Measurements from ENCODE around the gene DAZAP1.

DNA sequence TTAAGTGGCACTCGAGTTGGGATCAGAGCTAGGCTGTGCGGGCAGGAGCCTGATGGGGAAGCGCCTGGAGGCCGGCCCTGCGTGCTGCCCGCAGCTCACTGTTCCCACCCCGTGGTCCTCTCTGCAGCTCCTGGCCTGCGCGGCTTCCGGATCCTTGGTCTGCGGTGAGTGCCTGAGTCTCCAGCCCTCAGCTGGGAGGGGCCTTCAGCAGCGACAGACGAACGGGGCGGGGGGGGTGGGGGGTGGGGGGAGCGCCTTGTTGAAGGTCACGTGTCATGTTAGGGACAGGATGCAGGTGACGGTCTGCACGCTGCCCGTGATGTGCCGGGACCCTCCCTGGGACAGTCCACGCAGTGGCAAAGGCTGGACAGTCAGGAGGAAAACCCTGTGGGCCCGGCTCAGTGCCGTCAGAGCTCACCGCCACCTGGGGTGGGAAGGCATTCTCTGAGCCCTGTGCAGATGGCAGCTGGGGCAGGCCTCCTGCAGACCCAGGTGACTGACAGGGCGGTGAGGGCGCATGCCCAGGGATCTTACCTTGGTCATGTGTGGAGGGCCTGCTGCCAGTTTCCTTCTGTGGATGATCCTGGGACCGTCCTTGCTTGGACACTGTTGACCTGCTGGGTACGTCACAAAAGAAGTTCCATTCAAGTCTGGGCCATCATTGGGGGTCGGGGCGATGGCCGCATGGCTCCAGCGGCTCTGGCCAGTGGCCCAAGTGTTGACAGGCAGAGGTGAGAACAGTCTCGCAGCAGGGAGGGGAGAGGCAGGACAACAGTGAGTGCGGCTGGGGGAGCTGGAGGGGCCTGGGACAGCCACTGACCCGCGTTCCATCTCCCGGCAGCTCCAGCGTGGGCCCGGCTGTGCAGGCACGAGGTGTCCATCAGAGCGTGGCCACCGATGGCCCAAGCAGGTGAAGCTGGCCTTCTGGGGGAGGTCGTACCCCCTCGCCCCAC lies 19.4 kb upstream of the DAZAP1 start:
- TF ChIP-seq FOXA1 (IDR thresholded peaks at IDR 0.05) (no peak), TAF1 (conservative IDR thresholded peaks at IDR 0.05) (no peak), YY1 (IDR thresholded peaks at IDR 0.05) (no peak), HNF4A (conservative IDR thresholded peaks at IDR 0.05) (no peak), JUND (IDR thresholded peaks at IDR 0.05) (no peak), RAD21 (IDR thresholded peaks at IDR 0.05) (no peak)
- TF ChIP-seq, protein P1, sequence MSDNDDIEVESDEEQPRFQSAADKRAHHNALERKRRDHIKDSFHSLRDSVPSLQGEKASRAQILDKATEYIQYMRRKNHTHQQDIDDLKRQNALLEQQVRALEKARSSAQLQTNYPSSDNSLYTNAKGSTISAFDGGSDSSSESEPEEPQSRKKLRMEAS (IDR thresholded peaks at IDR 0.05), result no peak
- TF ChIP-seq, protein P2, sequence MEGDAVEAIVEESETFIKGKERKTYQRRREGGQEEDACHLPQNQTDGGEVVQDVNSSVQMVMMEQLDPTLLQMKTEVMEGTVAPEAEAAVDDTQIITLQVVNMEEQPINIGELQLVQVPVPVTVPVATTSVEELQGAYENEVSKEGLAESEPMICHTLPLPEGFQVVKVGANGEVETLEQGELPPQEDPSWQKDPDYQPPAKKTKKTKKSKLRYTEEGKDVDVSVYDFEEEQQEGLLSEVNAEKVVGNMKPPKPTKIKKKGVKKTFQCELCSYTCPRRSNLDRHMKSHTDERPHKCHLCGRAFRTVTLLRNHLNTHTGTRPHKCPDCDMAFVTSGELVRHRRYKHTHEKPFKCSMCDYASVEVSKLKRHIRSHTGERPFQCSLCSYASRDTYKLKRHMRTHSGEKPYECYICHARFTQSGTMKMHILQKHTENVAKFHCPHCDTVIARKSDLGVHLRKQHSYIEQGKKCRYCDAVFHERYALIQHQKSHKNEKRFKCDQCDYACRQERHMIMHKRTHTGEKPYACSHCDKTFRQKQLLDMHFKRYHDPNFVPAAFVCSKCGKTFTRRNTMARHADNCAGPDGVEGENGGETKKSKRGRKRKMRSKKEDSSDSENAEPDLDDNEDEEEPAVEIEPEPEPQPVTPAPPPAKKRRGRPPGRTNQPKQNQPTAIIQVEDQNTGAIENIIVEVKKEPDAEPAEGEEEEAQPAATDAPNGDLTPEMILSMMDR (IDR thresholded peaks at IDR 0.05; ENCODE audit: low read depth, low read length, missing input control), result no peak
- TF ChIP-seq, protein P3, sequence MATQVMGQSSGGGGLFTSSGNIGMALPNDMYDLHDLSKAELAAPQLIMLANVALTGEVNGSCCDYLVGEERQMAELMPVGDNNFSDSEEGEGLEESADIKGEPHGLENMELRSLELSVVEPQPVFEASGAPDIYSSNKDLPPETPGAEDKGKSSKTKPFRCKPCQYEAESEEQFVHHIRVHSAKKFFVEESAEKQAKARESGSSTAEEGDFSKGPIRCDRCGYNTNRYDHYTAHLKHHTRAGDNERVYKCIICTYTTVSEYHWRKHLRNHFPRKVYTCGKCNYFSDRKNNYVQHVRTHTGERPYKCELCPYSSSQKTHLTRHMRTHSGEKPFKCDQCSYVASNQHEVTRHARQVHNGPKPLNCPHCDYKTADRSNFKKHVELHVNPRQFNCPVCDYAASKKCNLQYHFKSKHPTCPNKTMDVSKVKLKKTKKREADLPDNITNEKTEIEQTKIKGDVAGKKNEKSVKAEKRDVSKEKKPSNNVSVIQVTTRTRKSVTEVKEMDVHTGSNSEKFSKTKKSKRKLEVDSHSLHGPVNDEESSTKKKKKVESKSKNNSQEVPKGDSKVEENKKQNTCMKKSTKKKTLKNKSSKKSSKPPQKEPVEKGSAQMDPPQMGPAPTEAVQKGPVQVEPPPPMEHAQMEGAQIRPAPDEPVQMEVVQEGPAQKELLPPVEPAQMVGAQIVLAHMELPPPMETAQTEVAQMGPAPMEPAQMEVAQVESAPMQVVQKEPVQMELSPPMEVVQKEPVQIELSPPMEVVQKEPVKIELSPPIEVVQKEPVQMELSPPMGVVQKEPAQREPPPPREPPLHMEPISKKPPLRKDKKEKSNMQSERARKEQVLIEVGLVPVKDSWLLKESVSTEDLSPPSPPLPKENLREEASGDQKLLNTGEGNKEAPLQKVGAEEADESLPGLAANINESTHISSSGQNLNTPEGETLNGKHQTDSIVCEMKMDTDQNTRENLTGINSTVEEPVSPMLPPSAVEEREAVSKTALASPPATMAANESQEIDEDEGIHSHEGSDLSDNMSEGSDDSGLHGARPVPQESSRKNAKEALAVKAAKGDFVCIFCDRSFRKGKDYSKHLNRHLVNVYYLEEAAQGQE (IDR thresholded peaks at IDR 0.05), result no peak
- TF ChIP-seq, protein P4, sequence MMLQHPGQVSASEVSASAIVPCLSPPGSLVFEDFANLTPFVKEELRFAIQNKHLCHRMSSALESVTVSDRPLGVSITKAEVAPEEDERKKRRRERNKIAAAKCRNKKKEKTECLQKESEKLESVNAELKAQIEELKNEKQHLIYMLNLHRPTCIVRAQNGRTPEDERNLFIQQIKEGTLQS (IDR thresholded peaks at IDR 0.05), result no peak
